HEK293T (cell line): ENCODE data around the gene COBLL1.

ENCODE experiments used
- BHLHE40 ChIP-seq: fragments of 450-650 bp; IDR thresholded peaks from 2 replicates; pipeline ENCODE4 v1.6.1; 2016; ENCODE audit warnings: mild to moderate bottlenecking, moderate library complexity, borderline replicate concordance
- ELF4 ChIP-seq: fragments of 450-650 bp; IDR thresholded peaks from 2 replicates; pipeline ENCODE4 v1.6.1; 2017; ENCODE audit warnings: antibody characterized with exemption

- TF ChIP-seq BHLHE40 (no peak), ELF4 (no peak)
These were observed 83.5 kb downstream of the COBLL1 start for GRCh38 chr2:164757934-164758695.
